GM10248 (cell line): ENCODE results near the gene CAMTA1.

Source experiments
- CTCF ChIA-PET: fragments of 300-600 bp; sonication (Branson Sonifier 250); formaldehyde crosslinking; extraction: SDS; loops from one replicate; lab custom pipeline; 2021; ENCODE audit warnings: antibody characterized with exemption; lab: Yijun Ruan, JAX
- POLR2A ChIA-PET: fragments of 350-650 bp; sonication (Branson Sonifier 250); formaldehyde crosslinking; extraction: SDS; loops from one replicate; lab custom pipeline; 2020; ENCODE audit warnings: antibody characterized with exemption; lab: Yijun Ruan, JAX
- DNase-seq: peaks from one replicate; pipeline ENCODE4 v3.0.0; 2012; ENCODE audit errors: extremely low spot score
- CTCF ChIP-seq: IDR thresholded peaks from 2 replicates; pipeline ENCODE4 v1.5.1; 2012; ENCODE audit warnings: mild to moderate bottlenecking, low read depth; ENCODE audit errors: extremely low read depth, missing control alignments, control extremely low read depth

Gene CAMTA1

GRCh38 chr1:7006996-7007871 lies 222.0 kb downstream of the CAMTA1 start:
- ChIA-PET POLR2A (no interaction called here), CTCF (no interaction called here)
- no peak for TF ChIP-seq CTCF
- no peak for DNase-seq

GRCh38 chr1:7007902-7008301 lies 222.6 kb downstream of the CAMTA1 start:
- DNase-seq: no peak
- POLR2A ChIA-PET: no interaction called here
- CTCF ChIA-PET: no interaction called here
- TF ChIP-seq CTCF: no peak

- no peak for DNase-seq
- TF ChIP-seq CTCF: no peak
- POLR2A ChIA-PET: no interaction called here
- CTCF ChIA-PET: interaction anchor here (1.6 kb wide), 1 partner anchor 61 kb away, joined by 3 read pairs; no protein-coding TSS in a partner anchor
Measured at GRCh38 chr1:7008331-7008730, 223.1 kb downstream of the CAMTA1 start.

- CTCF ChIA-PET: interaction anchor here (1.6 kb wide), 1 partner anchor 61 kb away, joined by 3 read pairs; no protein-coding TSS in a partner anchor
- TF ChIP-seq CTCF: no peak
- POLR2A ChIA-PET: no interaction called here
- DNase-seq: no peak
Measured at GRCh38 chr1:7008975-7009740, 223.9 kb downstream of the CAMTA1 start.

GRCh38 chr1:7009741-7010525 lies 224.7 kb downstream of the CAMTA1 start:
- DNase-seq: no peak
- POLR2A ChIA-PET: no interaction called here
- CTCF ChIA-PET: interaction anchor here (1.4 to 1.6 kb wide), 2 partner anchors 14 to 60 kb away, joined by 3 to 4 read pairs; no protein-coding TSS in a partner anchor
- TF ChIP-seq CTCF: no peak
